Smooth muscle cell (in vitro differentiated cells): Measurements from ENCODE around the gene CUL2. TPM values are rescaled to one million over a fixed set of nuclear protein-coding genes. Genes with fewer than 3 reads are reported as not detected.
A peak's percentile ranks its signal among the peaks of the same experiment; 100 is the strongest.

Experiments
- DNase-seq: peaks from one replicate; lab custom pipeline; 2025; ENCODE audit not compliant: unreplicated experiment; lab: John Stamatoyannopoulos, UW
- H2AFZ ChIP-seq: fragments of 200-600 bp; sonication (generic); 2 replicates; pipeline ENCODE4 v1.6.0; 2016; ENCODE audit warnings: antibody characterized with exemption, low read depth, mild to moderate bottlenecking
- H3F3A ChIP-seq: fragments of 200-600 bp; sonication (generic); 2 replicates; pipeline ENCODE4 v1.6.0; 2017; ENCODE audit warnings: antibody characterized with exemption, low read depth
- H3K27ac ChIP-seq: fragments of 200-600 bp; sonication (generic); 2 replicates; pipeline ENCODE4 v1.5.1; 2016; ENCODE audit warnings: low read depth, mild to moderate bottlenecking
- H3K27me3 ChIP-seq: fragments of 200-600 bp; sonication (generic); 2 replicates; pipeline ENCODE4 v1.6.1; 2016; ENCODE audit warnings: low read depth, mild to moderate bottlenecking
- H3K36me3 ChIP-seq: fragments of 200-600 bp; sonication (generic); 2 replicates; pipeline ENCODE4 v1.5.1; 2016; ENCODE audit warnings: low read depth
- H3K4me1 ChIP-seq: fragments of 200-600 bp; sonication (generic); 2 replicates; pipeline ENCODE4 v1.5.1; 2016; ENCODE audit warnings: low read depth
- H3K4me2 ChIP-seq: fragments of 200-600 bp; sonication (generic); 2 replicates; pipeline ENCODE4 v1.6.0; 2016; ENCODE audit warnings: mild to moderate bottlenecking
- H3K4me3 ChIP-seq: fragments of 200-600 bp; sonication (generic); 2 replicates; pipeline ENCODE4 v1.5.1; 2016; ENCODE audit warnings: mild to moderate bottlenecking
- H3K79me2 ChIP-seq: fragments of 200-600 bp; sonication (generic); 2 replicates; pipeline ENCODE4 v1.6.0; 2016; ENCODE audit warnings: low read depth, mild to moderate bottlenecking
- H3K9ac ChIP-seq: fragments of 200-600 bp; sonication (generic); 2 replicates; pipeline ENCODE4 v1.6.0; 2016; ENCODE audit warnings: low read depth
- H3K9me3 ChIP-seq: fragments of 200-600 bp; sonication (generic); replicated peaks from 2 replicates; pipeline ENCODE4 v1.5.1; 2016; ENCODE audit warnings: low read depth
- H4K20me1 ChIP-seq: fragments of 200-600 bp; sonication (generic); 2 replicates; pipeline ENCODE4 v1.6.0; 2016; ENCODE audit warnings: low read depth
- WGBS: methylation state at CpG from one replicate; pipeline ENCODE4 v1.1.7; 2016; ENCODE audit warnings: low lambda C conversion rate; 5-methylcytosine and 5-hydroxymethylcytosine counted together
- polyA plus RNA-seq: library from polyadenylated mRNA; unstranded; fragments of >200 nt; fragmentation: Nextera tagmentation; extraction: Ambion mirVana; gene quantifications from 2 replicates; pipeline ENCODE4 v1.2.1, GENCODE V29; 2016
- total RNA-seq: library from RNA; depleted of rRNA; stranded (reverse); fragments of >200 nt; gene quantifications from 2 replicates; pipeline ENCODE4 v1.2.3, GENCODE V29; 2014
- TF ChIP-seq, protein P1 (sequence below): fragments of 200-600 bp; sonication (generic); IDR thresholded peaks from 2 replicates; pipeline ENCODE4 v1.5.1; 2017; ENCODE audit warnings: borderline replicate concordance, mild to moderate bottlenecking, antibody characterized with exemption; ENCODE audit not compliant: insufficient read depth, poor library complexity, severe bottlenecking

CUL2 gene
- total RNA-seq (38.7 and 52.5 TPM in 2 replicates), polyA plus RNA-seq (35.9 and 39.6 TPM in 2 replicates)

GRCh38 chr10:35090162-35090954 lies at the start of gene CUL2:
Gene CUL2 (minus strand): TSS chr10:35090341. CDS start chr10:35071317, 19,024 bp downstream.
- WGBS = under 1% methylated on average over 27 of the region's 59 CpGs

DNA sequence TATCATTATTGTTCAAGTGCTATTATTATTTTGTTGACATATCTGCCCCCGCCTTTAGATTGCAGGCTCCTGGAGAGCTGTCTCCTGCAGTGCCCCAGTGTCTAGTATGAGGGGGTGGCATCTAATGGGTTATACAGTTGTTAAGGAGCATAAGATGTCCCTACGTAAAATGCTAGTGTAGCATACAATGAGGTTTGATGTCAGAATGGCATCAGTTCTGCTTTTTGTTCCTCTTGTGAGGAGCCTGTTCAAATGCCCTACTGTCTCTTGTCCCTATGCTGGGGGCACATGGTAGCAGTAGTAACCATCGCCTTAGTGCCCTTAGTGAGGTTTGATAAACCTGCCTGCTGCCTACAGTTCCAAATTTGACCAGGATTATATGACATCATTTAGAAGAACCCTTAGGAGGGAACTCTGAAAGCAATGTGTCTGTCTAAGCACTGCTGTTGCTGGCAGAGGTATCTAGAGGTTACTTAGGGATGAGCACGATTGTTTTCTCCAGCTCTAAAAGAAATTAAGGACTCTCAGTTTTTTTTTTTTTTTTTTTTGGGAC lies 46.2 kb upstream of the CUL2 start:
- Histone ChIP-seq H3K36me3 (no peaks in the 10 kb centered on the region), H3K27me3 (no peaks in the 10 kb centered on the region), H3K79me2 (peaks cover 76% of the 10 kb centered on the region), H3K27ac (no peak overlapping the region), H3K4me3 (no peak overlapping the region), H3F3A (no peaks in the 10 kb centered on the region), H3K4me1 (no peaks in the 10 kb centered on the region), H3K9me3 (no peaks in the 10 kb centered on the region), H3K9ac (no peak overlapping the region), H2AFZ (no peak overlapping the region), H4K20me1 (peaks cover 3% of the 10 kb centered on the region), H3K4me2 (no peak overlapping the region)
- WGBS = 90% methylated on average over 4 of the region's 4 CpGs
- TF ChIP-seq, protein P1, sequence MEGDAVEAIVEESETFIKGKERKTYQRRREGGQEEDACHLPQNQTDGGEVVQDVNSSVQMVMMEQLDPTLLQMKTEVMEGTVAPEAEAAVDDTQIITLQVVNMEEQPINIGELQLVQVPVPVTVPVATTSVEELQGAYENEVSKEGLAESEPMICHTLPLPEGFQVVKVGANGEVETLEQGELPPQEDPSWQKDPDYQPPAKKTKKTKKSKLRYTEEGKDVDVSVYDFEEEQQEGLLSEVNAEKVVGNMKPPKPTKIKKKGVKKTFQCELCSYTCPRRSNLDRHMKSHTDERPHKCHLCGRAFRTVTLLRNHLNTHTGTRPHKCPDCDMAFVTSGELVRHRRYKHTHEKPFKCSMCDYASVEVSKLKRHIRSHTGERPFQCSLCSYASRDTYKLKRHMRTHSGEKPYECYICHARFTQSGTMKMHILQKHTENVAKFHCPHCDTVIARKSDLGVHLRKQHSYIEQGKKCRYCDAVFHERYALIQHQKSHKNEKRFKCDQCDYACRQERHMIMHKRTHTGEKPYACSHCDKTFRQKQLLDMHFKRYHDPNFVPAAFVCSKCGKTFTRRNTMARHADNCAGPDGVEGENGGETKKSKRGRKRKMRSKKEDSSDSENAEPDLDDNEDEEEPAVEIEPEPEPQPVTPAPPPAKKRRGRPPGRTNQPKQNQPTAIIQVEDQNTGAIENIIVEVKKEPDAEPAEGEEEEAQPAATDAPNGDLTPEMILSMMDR = no peak
- no peak for DNase-seq

More at GRCh38 chr10:35090162-35090954, at the start of gene CUL2:
- no peaks in the 10 kb centered on the region for H3K27me3 ChIP-seq
- peak within 1 kb of the TSS; percentile 94 for H2AFZ ChIP-seq
- peak within 1 kb of the TSS; percentile 92 for H3K9ac ChIP-seq
- H3K9me3 ChIP-seq = no peaks in the 10 kb centered on the region
- peak within 1 kb of the TSS; percentile 81 for H3K27ac ChIP-seq
- peaks cover 6% of the 10 kb centered on the region for H3K4me1 ChIP-seq
- H3K79me2 ChIP-seq = peaks cover 48% of the 10 kb centered on the region
- TF ChIP-seq, protein P1 = no peak
- peaks cover 13% of the 10 kb centered on the region for H4K20me1 ChIP-seq
- peak; percentile 74 for DNase-seq
- H3K4me3 ChIP-seq = peak within 1 kb of the TSS; percentile 99
- peak within 1 kb of the TSS; percentile 87 for H3K4me2 ChIP-seq
- no peaks in the 10 kb centered on the region for H3K36me3 ChIP-seq
- no peaks in the 10 kb centered on the region for H3F3A ChIP-seq

- no peaks in the 10 kb centered on the region for H3F3A ChIP-seq
- H3K27ac ChIP-seq = no peak overlapping the region
- H3K36me3 ChIP-seq = no peaks in the 10 kb centered on the region
- 90% methylated on average over 5 of the region's 5 CpGs for WGBS
- no peak overlapping the region for H3K4me2 ChIP-seq
- H4K20me1 ChIP-seq = peaks cover 3% of the 10 kb centered on the region
- H3K79me2 ChIP-seq = peaks cover 80% of the 10 kb centered on the region
- no peak overlapping the region for H2AFZ ChIP-seq
- no peaks in the 10 kb centered on the region for H3K4me1 ChIP-seq
- no peak for DNase-seq
- H3K9me3 ChIP-seq = no peaks in the 10 kb centered on the region
- H3K27me3 ChIP-seq = no peaks in the 10 kb centered on the region
- no peak overlapping the region for H3K4me3 ChIP-seq
- TF ChIP-seq, protein P1 = no peak
- H3K9ac ChIP-seq = no peak overlapping the region
Measured at GRCh38 chr10:35135861-35136260, 45.7 kb upstream of the CUL2 start.

GRCh38 chr10:35133586-35133985 lies 43.4 kb upstream of the CUL2 start:
- Histone ChIP-seq H3K36me3 (no peaks in the 10 kb centered on the region), H2AFZ (no peak overlapping the region), H3K9me3 (no peaks in the 10 kb centered on the region), H3F3A (no peaks in the 10 kb centered on the region), H3K27ac (no peak overlapping the region), H3K4me3 (no peak overlapping the region), H3K4me2 (no peak overlapping the region), H4K20me1 (no peaks in the 10 kb centered on the region), H3K4me1 (peaks cover 8% of the 10 kb centered on the region), H3K9ac (no peak overlapping the region), H3K27me3 (no peaks in the 10 kb centered on the region), H3K79me2 (peaks cover 80% of the 10 kb centered on the region)
- TF ChIP-seq, protein P1 = no peak
- 100% methylated on average over 1 of the region's 1 CpG for WGBS
- DNase-seq = no peak
